ENCODE measurements around the gene ARSA. TPM values are rescaled to one million over a fixed set of nuclear protein-coding genes. Genes with fewer than 3 reads are reported as not detected.

The ARSA gene
- total and polyA plus RNA-seq, 2 experiments from 2014 or later = 8.1 to 8.2 TPM

DNA sequence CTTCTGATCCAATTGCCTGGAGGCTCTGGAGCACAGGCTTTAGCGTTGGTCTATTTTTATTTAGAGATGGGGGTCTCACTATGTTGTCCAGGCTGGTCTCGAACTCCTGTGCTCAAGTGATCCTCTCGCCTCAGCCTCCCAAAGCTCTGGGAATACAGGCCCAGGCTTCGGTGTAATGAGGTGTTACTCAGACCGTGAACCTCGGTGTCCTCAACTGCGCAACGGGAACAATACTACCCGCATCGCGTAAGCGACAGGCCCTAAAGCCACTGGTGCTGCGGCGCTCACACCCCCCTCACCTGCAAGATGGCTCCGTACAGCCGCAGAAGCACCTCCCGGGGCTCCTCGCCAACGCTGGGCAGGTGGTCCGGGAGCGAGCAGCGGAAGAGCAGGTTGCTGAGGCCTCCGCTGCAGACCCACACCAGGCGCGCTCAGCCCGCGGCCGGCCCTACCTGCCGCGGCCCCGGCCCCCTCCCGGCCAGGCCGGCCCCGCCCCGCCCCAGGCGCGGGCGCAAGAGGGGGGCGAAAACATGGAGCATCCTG lies 45.9 kb downstream of the ARSA start (continued):
- TF ChIP-seq, protein P1, sequence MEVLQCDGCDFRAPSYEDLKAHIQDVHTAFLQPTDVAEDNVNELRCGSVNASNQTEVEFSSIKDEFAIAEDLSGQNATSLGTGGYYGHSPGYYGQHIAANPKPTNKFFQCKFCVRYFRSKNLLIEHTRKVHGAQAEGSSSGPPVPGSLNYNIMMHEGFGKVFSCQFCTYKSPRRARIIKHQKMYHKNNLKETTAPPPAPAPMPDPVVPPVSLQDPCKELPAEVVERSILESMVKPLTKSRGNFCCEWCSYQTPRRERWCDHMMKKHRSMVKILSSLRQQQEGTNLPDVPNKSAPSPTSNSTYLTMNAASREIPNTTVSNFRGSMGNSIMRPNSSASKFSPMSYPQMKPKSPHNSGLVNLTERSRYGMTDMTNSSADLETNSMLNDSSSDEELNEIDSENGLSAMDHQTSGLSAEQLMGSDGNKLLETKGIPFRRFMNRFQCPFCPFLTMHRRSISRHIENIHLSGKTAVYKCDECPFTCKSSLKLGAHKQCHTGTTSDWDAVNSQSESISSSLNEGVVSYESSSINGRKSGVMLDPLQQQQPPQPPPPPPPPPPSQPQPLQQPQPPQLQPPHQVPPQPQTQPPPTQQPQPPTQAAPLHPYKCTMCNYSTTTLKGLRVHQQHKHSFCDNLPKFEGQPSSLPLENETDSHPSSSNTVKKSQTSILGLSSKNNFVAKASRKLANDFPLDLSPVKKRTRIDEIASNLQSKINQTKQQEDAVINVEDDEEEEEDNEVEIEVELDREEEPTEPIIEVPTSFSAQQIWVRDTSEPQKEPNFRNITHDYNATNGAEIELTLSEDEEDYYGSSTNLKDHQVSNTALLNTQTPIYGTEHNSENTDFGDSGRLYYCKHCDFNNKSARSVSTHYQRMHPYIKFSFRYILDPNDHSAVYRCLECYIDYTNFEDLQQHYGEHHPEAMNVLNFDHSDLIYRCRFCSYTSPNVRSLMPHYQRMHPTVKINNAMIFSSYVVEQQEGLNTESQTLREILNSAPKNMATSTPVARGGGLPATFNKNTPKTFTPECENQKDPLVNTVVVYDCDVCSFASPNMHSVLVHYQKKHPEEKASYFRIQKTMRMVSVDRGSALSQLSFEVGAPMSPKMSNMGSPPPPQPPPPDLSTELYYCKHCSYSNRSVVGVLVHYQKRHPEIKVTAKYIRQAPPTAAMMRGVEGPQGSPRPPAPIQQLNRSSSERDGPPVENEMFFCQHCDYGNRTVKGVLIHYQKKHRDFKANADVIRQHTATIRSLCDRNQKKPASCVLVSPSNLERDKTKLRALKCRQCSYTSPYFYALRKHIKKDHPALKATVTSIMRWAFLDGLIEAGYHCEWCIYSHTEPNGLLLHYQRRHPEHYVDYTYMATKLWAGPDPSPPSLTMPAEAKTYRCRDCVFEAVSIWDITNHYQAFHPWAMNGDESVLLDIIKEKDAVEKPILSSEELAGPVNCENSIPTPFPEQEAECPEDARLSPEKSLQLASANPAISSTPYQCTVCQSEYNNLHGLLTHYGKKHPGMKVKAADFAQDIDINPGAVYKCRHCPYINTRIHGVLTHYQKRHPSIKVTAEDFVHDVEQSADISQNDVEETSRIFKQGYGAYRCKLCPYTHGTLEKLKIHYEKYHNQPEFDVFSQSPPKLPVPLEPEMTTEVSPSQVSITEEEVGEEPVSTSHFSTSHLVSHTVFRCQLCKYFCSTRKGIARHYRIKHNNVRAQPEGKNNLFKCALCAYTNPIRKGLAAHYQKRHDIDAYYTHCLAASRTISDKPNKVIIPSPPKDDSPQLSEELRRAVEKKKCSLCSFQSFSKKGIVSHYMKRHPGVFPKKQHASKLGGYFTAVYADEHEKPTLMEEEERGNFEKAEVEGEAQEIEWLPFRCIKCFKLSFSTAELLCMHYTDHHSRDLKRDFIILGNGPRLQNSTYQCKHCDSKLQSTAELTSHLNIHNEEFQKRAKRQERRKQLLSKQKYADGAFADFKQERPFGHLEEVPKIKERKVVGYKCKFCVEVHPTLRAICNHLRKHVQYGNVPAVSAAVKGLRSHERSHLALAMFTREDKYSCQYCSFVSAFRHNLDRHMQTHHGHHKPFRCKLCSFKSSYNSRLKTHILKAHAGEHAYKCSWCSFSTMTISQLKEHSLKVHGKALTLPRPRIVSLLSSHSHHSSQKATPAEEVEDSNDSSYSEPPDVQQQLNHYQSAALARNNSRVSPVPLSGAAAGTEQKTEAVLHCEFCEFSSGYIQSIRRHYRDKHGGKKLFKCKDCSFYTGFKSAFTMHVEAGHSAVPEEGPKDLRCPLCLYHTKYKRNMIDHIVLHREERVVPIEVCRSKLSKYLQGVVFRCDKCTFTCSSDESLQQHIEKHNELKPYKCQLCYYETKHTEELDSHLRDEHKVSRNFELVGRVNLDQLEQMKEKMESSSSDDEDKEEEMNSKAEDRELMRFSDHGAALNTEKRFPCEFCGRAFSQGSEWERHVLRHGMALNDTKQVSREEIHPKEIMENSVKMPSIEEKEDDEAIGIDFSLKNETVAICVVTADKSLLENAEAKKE (CRISPR knock-in tag; IDR thresholded peaks at IDR 0.05) = no peak
- TF ChIP-seq NANOG (IDR thresholded peaks at IDR 0.05; ENCODE audit: borderline replicate concordance) (no peak), STAT1 (IDR thresholded peaks at IDR 0.05; ENCODE audit: unreplicated experiment) (no peak), CREB1 (CRISPR knock-in tag; IDR thresholded peaks at IDR 0.05; ENCODE audit: low read depth) (no peak), EZH2 (IDR thresholded peaks at IDR 0.05; ENCODE audit: low read depth, unreplicated experiment) (no peak)

DNA sequence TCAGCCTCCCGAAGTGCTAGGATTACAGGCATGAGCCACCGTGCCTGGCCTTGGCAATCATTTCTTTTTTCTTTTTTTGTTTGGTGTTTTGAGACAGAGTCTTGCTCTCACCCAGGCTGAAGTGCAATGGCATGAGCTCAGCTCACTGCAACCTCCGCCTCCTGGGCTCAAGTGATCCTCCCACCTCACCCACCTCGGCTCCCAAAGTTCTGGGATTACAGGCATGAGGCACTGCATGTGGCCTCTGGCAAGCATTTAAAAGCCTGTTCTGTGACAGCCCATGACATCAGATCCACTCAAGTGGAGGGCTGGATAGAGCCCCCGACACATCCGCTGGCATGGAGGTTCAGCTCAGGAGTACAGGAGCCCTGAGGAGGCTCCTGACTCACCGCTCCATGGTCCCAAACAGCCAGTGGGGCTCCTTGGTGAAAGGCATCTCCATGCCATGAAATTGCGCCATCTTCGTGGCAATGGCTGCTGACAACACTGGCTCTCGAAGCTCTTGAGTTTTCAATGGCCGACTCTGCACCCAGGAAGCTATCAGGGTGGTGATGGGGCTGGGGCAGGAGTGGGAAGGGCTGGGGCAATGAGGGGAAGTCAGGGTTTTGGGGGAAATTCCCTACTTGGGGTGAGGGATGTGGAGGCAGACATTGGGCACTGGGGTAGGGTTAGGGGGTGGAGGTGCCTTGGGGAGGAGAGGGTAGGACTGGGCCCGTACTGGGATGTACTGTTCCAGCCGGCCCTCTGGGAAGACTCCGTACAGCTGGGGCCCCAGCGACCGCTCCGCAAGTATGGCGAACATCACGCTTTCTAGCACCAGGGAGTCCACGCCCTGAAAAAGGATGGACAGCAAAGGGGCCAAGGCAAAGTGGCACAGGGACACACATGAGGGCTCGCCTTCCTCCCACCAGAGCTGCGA lies 46.7 kb downstream of the ARSA start:
- peak overlapping the region; percentile 76 for H3K27ac ChIP-seq (ENCODE audit: low read depth)
- peaks cover 3% of the 10 kb centered on the region; the same call in 1 of the 2 replicates for H4K20me1 ChIP-seq (replicated peaks; ENCODE audit: insufficient read depth)
- H2AFZ ChIP-seq = no peak overlapping the region
- H3K4me3 ChIP-seq = peak overlapping the region; percentile 78
- Mint-ChIP-seq H3K36me3 (ENCODE audit: low read depth) (peaks cover 2% of the 10 kb centered on the region; the same call in 2 of the 3 replicates), H3K4me3 (peak overlapping the region; percentile 86), H3K27me3 (ENCODE audit: insufficient read depth, low read depth, poor library complexity) (peaks cover 9% of the 10 kb centered on the region), H3K4me1 (peaks cover 7% of the 10 kb centered on the region), H3K27ac (no peak overlapping the region), H3K9me3 (no peaks in the 10 kb centered on the region)
- ATAC-seq (no peak), DNase-seq (ENCODE audit: low spot score) (no peak)
- H3K9me2 ChIP-seq (ENCODE audit: insufficient read depth) = no peaks in the 10 kb centered on the region
- no peaks in the 10 kb centered on the region for H3K79me2 ChIP-seq (replicated peaks; ENCODE audit: insufficient read depth)
- H3K27me3 ChIP-seq (ENCODE audit: insufficient read depth) = 0 out of 2 replicates have a peak, but pooled peaks cover 6% of the 10 kb centered on the region
- H3K4me1 ChIP-seq (ENCODE audit: insufficient read depth) = peaks cover 8% of the 10 kb centered on the region
- H3F3A ChIP-seq (replicated peaks; ENCODE audit: low read depth) = peaks cover 12% of the 10 kb centered on the region
- peak overlapping the region; percentile 91 for H3K4me2 ChIP-seq
- H3K36me3 ChIP-seq (ENCODE audit: insufficient read depth) = no peaks in the 10 kb centered on the region
- TF ChIP-seq ZNF114 (CRISPR knock-in tag; IDR thresholded peaks at IDR 0.05) (no peak), EZH2phosphoT487 (IDR thresholded peaks at IDR 0.05; ENCODE audit: unreplicated experiment) (no peak), JUNB (IDR thresholded peaks at IDR 0.05; ENCODE audit: unreplicated experiment) (no peak), STAT1 (IDR thresholded peaks at IDR 0.05; ENCODE audit: unreplicated experiment) (no peak), ZNF331 (CRISPR knock-in tag; IDR thresholded peaks at IDR 0.05; ENCODE audit: low read depth) (no peak)
- TF ChIP-seq, protein P2, sequence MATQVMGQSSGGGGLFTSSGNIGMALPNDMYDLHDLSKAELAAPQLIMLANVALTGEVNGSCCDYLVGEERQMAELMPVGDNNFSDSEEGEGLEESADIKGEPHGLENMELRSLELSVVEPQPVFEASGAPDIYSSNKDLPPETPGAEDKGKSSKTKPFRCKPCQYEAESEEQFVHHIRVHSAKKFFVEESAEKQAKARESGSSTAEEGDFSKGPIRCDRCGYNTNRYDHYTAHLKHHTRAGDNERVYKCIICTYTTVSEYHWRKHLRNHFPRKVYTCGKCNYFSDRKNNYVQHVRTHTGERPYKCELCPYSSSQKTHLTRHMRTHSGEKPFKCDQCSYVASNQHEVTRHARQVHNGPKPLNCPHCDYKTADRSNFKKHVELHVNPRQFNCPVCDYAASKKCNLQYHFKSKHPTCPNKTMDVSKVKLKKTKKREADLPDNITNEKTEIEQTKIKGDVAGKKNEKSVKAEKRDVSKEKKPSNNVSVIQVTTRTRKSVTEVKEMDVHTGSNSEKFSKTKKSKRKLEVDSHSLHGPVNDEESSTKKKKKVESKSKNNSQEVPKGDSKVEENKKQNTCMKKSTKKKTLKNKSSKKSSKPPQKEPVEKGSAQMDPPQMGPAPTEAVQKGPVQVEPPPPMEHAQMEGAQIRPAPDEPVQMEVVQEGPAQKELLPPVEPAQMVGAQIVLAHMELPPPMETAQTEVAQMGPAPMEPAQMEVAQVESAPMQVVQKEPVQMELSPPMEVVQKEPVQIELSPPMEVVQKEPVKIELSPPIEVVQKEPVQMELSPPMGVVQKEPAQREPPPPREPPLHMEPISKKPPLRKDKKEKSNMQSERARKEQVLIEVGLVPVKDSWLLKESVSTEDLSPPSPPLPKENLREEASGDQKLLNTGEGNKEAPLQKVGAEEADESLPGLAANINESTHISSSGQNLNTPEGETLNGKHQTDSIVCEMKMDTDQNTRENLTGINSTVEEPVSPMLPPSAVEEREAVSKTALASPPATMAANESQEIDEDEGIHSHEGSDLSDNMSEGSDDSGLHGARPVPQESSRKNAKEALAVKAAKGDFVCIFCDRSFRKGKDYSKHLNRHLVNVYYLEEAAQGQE (IDR thresholded peaks at IDR 0.05; ENCODE audit: unreplicated experiment) = no peak

Measured in GM23338 (cell line).